ENCODE results near the gene FKBP2. TPM values are rescaled to one million over a fixed set of nuclear protein-coding genes. Genes with fewer than 3 reads are reported as not detected.
A peak's percentile ranks its signal among the peaks of the same experiment; 100 is the strongest.

FKBP2 gene
- total and polyA plus RNA-seq, 2 of the 13 experiments (the other 11 are each of a cell fraction or from before 2014, with no cell fraction given) = 30.1 to 53.3 TPM

GRCh38 chr11:64216879-64217278 lies 24.0 kb upstream of the FKBP2 start:
- Histone ChIP-seq H3K9me3 (ENCODE audit: low read length) (no peaks in the 10 kb centered on the region), H2AFZ (ENCODE audit: low read length) (no peak overlapping the region), H4K20me1 (ENCODE audit: insufficient read depth, low read length) (no peaks in the 10 kb centered on the region), H3K79me2 (ENCODE audit: insufficient read depth, low read length) (no peaks in the 10 kb centered on the region), H3K4me2 (ENCODE audit: low read depth, low read length) (no peak overlapping the region), H3K4me3 (replicated peaks in 1 of 3; ENCODE audit: insufficient read depth in 1 of 3, low read depth in 2 of 3, low read length in 3 of 3) (no peak overlapping the region), H3K27me3 (ENCODE audit: control insufficient read depth in 1 of 2, insufficient read depth in 2 of 2, low read length in 2 of 2) (peaks cover 0 to 1% of the 10 kb centered on the region in 2 experiments; a peak in 1 of 5 replicates), H3K9ac (ENCODE audit: insufficient read depth, low read depth, low read length) (no peak overlapping the region), H3K4me1 (ENCODE audit: insufficient read depth, low read length) (peaks cover 32% of the 10 kb centered on the region), H3K36me3 (replicated peaks in 1 of 2; ENCODE audit: control insufficient read depth in 1 of 2, insufficient read depth in 2 of 2, low read length in 2 of 2) (no peaks in the 10 kb centered on the region), H3K27ac (ENCODE audit: extremely low read length, insufficient read depth, low read length) (no peak overlapping the region)
- ChIA-PET POLR2A (interaction anchor here (0.7 to 2.1 kb wide), 2 partner anchors 25 to 31 kb away, joined by 5 read pairs; partner anchors contain the start of gene STIP1), CTCF (ENCODE audit: low intra/inter-chr PET ratio, low total read pairs) (no interaction called here)
- BruUV-seq (replicated peaks) = no TSS peak
- ATAC-seq = no peak
- TF ChIP-seq ELF1 (CRISPR knock-in tag; IDR thresholded peaks at IDR 0.05) (no peak), FOXM1 (CRISPR knock-in tag; IDR thresholded peaks at IDR 0.05) (no peak), ZNF234 (CRISPR knock-in tag; conservative IDR thresholded peaks at IDR 0.05) (no peak), KDM4B (CRISPR knock-in tag; IDR thresholded peaks at IDR 0.05) (no peak), TAF15 (IDR thresholded peaks at IDR 0.05; ENCODE audit: low read depth, low read length, poor library complexity, severe bottlenecking) (no peak), ZNF282 (IDR thresholded peaks at IDR 0.05; ENCODE audit: partially characterized antibody) (no peak), NR2C2 (CRISPR knock-in tag; IDR thresholded peaks at IDR 0.05; ENCODE audit: borderline replicate concordance) (no peak), ONECUT2 (CRISPR knock-in tag; IDR thresholded peaks at IDR 0.05) (no peak)
- intact Hi-C loops (cut with micrococcal nuclease; ENCODE audit: unreplicated experiment) (no loop called here), in situ Hi-C loops (cut with HindIII; ENCODE audit: extremely low pct_ligation_motif_present, low pct_unique_long_range_greater_than_20kb) (no loop called here)
- 87% methylated on average over 6 of the region's 6 CpGs for WGBS (ENCODE audit: low lambda C conversion rate)
- no peak for DNase-seq (ENCODE audit: low spot score)
- no peak for FAIRE-seq

GRCh38 chr11:64218628-64219353 lies 22.1 kb upstream of the FKBP2 start:
- FAIRE-seq (no peak), ATAC-seq (peak; percentile 78), DNase-seq (ENCODE audit: low spot score) (no peak)
- H3K9ac ChIP-seq (ENCODE audit: insufficient read depth, low read depth, low read length) = no peak overlapping the region
- intact Hi-C loops (cut with micrococcal nuclease; ENCODE audit: unreplicated experiment) (no loop called here), in situ Hi-C loops (cut with HindIII; ENCODE audit: extremely low pct_ligation_motif_present, low pct_unique_long_range_greater_than_20kb) (no loop called here)
- H3K4me1 ChIP-seq (ENCODE audit: insufficient read depth, low read length) = peaks cover 32% of the 10 kb centered on the region
- no peaks in the 10 kb centered on the region for H3K9me3 ChIP-seq (ENCODE audit: low read length)
- H3K4me2 ChIP-seq (ENCODE audit: low read depth, low read length) = peak overlapping the region; percentile 50; the same call in 1 of the 2 replicates
- no peaks in the 10 kb centered on the region for H3K27me3 ChIP-seq (ENCODE audit: control insufficient read depth in 1 of 2, insufficient read depth in 2 of 2, low read length in 2 of 2)
- H3K36me3 ChIP-seq (replicated peaks in 1 of 2; ENCODE audit: control insufficient read depth in 1 of 2, insufficient read depth in 2 of 2, low read length in 2 of 2) = no peaks in the 10 kb centered on the region
- BruUV-seq (replicated peaks) = no TSS peak
- no peaks in the 10 kb centered on the region for H3K79me2 ChIP-seq (ENCODE audit: insufficient read depth, low read length)
- no peak overlapping the region for H2AFZ ChIP-seq (ENCODE audit: low read length)
- no peaks in the 10 kb centered on the region for H4K20me1 ChIP-seq (ENCODE audit: insufficient read depth, low read length)
- CTCF ChIA-PET (ENCODE audit: low intra/inter-chr PET ratio, low total read pairs) = no interaction called here
- POLR2A ChIA-PET = interaction anchor here (0.8 to 1.3 kb wide), 2 partner anchors 8 to 33 kb away, joined by 3 read pairs; partner anchors contain the start of genes NUDT22 and STIP1
- H3K4me3 ChIP-seq (replicated peaks in 1 of 3; ENCODE audit: insufficient read depth in 1 of 3, low read depth in 2 of 3, low read length in 3 of 3) = no peak overlapping the region
- 27% methylated on average over 5 of the region's 11 CpGs for WGBS (ENCODE audit: low lambda C conversion rate)
- H3K27ac ChIP-seq (ENCODE audit: extremely low read length, insufficient read depth, low read length) = no peak overlapping the region
- peak; percentile 45; the same call in 1 of the 2 replicates for TF ChIP-seq TBX2 (CRISPR knock-in tag; IDR thresholded peaks at IDR 0.05; ENCODE audit: borderline replicate concordance)
- TF ChIP-seq ZNF180 (CRISPR knock-in tag; IDR thresholded peaks at IDR 0.05; ENCODE audit: borderline replicate concordance, low read depth) = no peak

All from HepG2 (cell line).